ENCODE results near the gene DICER1.

DNA sequence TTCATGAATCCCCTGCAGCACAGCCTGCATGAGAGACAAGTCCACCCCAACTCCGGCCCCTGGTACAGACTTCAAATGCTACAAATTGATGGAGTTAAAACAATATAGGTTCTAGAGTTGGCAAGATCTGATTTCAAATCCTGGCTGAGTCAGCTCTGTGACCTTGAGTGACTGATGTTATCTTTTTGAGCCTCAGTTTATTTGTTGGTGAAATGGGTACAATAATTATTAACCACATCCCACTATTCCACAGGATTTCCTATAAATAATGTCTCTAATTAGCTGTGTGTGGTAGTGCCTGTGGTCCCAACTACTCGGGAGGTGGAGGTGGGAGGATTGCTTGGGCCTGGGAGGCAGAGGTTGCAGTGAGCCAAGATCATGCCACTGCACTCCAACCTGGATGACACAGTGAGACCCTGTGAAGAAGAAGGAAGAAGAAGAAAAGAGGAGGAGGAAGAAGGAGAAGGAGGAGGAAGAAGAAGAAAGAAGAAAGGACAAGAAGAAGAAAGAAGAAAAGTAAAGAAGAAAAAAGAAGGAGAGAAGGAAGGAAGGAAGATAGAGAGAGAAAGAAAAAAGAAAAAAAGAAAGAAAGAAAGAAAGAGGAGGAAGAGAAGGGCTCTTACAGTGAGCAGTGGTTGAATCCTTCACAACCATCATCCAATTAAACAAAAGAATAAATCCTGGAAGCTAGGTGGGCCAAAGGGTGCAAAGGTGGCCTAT, 39.7 kb upstream of the DICER1 start:
- TF ChIP-seq POLR2AphosphoS5 (IDR thresholded peaks at IDR 0.05) (no peak), SMC3 (conservative IDR thresholded peaks at IDR 0.05; ENCODE audit: poor library complexity) (no peak), EP300 (conservative IDR thresholded peaks at IDR 0.05; ENCODE audit: poor library complexity, severe bottlenecking) (no peak), EZH2 (IDR thresholded peaks at IDR 0.05; ENCODE audit: borderline replicate concordance, insufficient read depth, low read length, poor library complexity, severe bottlenecking) (no peak), RAD21 (conservative IDR thresholded peaks at IDR 0.05) (no peak), TAF1 (IDR thresholded peaks at IDR 0.05; ENCODE audit: low read depth) (no peak)
- TF ChIP-seq, protein P1, sequence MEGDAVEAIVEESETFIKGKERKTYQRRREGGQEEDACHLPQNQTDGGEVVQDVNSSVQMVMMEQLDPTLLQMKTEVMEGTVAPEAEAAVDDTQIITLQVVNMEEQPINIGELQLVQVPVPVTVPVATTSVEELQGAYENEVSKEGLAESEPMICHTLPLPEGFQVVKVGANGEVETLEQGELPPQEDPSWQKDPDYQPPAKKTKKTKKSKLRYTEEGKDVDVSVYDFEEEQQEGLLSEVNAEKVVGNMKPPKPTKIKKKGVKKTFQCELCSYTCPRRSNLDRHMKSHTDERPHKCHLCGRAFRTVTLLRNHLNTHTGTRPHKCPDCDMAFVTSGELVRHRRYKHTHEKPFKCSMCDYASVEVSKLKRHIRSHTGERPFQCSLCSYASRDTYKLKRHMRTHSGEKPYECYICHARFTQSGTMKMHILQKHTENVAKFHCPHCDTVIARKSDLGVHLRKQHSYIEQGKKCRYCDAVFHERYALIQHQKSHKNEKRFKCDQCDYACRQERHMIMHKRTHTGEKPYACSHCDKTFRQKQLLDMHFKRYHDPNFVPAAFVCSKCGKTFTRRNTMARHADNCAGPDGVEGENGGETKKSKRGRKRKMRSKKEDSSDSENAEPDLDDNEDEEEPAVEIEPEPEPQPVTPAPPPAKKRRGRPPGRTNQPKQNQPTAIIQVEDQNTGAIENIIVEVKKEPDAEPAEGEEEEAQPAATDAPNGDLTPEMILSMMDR (IDR thresholded peaks at IDR 0.05; ENCODE audit: poor library complexity, severe bottlenecking), result no peak

All from neural cell (in vitro differentiated cells).